ENCODE data around the gene MOK.
"Not testable (repeated sequence)": the region's sequence is repeated elsewhere in the genome, so short reads cannot be mapped to it uniquely, and the experiment has no call there.

MOK gene, protein sequence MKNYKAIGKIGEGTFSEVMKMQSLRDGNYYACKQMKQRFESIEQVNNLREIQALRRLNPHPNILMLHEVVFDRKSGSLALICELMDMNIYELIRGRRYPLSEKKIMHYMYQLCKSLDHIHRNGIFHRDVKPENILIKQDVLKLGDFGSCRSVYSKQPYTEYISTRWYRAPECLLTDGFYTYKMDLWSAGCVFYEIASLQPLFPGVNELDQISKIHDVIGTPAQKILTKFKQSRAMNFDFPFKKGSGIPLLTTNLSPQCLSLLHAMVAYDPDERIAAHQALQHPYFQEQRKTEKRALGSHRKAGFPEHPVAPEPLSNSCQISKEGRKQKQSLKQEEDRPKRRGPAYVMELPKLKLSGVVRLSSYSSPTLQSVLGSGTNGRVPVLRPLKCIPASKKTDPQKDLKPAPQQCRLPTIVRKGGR

DNA sequence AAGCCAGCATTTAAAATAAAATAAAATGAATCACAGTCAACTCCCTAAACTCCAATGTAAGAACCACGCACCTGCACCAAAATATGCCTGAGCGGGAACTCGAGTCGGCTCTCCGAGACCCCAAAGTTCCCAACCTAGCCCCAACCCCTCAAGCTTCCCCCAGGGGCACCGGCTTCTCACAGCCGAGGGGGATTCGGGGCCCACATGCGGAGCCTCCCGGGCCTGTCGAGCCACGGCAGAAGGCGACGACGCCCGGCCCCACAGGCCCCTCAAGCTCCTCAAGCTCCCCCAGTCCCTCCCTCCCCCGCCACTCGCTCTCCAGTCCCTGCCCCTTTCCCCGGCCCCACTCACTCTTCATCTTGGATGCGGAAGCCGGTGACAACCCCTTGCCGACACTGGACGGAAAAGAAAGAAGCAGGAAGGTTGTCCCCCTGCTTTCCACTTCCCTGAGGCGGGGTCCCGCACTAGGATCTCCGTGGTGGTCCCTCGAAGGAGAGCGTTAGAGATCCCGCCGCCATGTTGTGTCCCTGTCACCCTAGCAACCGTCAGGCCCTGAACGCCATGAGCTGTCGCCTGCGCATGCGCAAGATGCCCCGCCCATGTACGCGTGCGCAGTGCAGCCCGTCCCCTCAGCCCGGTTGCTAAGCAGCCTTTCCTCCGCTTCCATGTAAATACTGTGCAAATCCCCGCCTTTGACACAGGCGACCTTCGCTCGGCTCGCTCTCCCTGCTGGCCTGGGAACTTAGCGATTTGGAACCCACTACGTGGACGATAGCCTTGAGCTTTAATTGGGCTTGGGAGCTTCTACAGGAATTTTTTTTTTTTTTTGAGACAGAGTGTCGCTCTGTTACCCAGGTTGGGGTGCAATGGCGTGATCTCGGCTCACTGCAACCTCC lies at the start of gene MOK:
Gene MOK (minus strand): TSS at position 554 of the 896 bp plus-strand sequence. CDS start 196 bp downstream, at position 358.
- Mint-ChIP-seq H3K27me3 (peaks cover 2% of the 10 kb centered on the region), H3K9me3 (no peaks in the 10 kb centered on the region), H3K27ac (peak within 1 kb of the TSS; percentile 90), H3K36me3 (no peaks in the 10 kb centered on the region), H3K4me1 (peaks cover 9% of the 10 kb centered on the region), H3K4me3 (peak within 1 kb of the TSS; percentile 97)

DNA sequence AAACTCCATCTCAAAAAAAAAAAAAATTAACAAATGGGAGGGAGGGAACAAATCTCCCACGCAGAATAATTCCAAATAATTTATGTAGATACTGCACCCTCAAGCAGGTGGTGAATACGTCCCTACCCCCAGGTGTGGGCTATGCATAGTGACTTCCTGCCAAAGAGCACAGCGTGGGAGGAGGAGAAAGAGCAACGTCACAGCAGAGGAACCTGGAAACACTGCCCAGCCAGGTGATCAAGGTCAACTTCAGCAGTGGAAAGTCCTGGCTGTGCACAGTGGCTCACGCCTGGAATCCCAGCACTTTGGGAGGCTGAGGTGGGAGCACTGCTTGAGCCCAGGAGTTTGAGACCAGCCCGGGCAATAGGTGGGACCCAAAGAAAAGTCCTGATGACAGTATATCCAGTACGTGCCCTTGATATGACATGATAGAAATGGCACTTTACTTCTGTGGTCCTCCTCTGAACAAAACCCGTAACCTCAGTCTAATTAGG lies 48.2 kb upstream of the MOK start:
- Mint-ChIP-seq H3K27me3 (no peaks in the 10 kb centered on the region), H3K27ac (no peak overlapping the region)

DNA sequence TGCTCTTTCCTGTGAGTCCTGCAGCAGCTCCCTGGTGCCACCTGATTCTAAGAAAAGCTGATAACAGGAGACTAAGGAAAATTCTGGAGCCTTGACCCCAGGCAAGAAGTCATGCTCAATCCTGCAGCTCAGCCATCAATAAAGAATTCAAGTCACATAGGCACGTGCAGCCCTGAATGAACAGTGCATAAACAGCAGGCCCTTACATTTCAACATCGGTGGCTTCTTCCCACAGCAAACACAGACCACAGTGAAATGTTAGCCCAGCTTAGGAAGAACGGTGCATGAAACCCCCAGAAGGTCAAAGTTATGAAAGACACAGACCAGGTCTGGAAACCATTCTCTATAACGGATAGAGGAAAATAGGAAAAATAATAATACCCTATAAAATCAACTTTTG lies 47.2 kb upstream of the MOK start:
- no peaks in the 10 kb centered on the region for H3K9me3 Mint-ChIP-seq
- H3K4me1 Mint-ChIP-seq, result peaks cover under 1% of the 10 kb centered on the region
- H3K27me3 Mint-ChIP-seq, result no peaks in the 10 kb centered on the region
- H3K4me3 Mint-ChIP-seq, result no peak overlapping the region
- H3K27ac Mint-ChIP-seq, result no peak overlapping the region
- H3K36me3 Mint-ChIP-seq, result peaks cover 16% of the 10 kb centered on the region

More for the DNA sequence above, 48.2 kb upstream of the MOK start:
- H3K4me1 Mint-ChIP-seq, result peaks cover 8% of the 10 kb centered on the region
- no peak overlapping the region for H3K4me3 Mint-ChIP-seq
- peaks cover 25% of the 10 kb centered on the region for H3K36me3 Mint-ChIP-seq
- H3K9me3 Mint-ChIP-seq, result no peaks in the 10 kb centered on the region

DNA sequence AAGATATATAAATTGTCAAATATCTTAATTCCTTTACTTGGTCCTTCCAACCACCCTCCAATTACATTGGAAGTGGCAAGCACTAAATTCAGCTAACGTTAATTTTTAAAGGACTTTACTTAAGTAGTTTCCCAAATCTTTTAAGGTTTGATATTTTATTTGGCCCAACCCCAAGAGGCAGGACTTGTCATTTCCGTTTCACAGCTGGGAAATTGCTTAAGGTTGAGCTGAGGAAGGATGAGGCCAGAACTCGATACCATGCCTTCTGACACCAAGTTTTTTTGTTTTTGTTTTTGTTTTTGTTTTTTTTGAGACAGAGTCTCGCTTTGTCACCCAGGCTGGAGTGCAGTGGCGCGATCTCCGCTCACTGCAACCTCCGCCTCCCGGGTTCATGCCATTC lies 46.6 kb upstream of the MOK start:
- H3K4me1 Mint-ChIP-seq, H3K27ac Mint-ChIP-seq, H3K9me3 Mint-ChIP-seq, H3K27me3 Mint-ChIP-seq, H3K4me3 Mint-ChIP-seq: not testable (repeated sequence)
- H3K36me3 Mint-ChIP-seq, result peaks cover 13% of the 10 kb centered on the region

DNA sequence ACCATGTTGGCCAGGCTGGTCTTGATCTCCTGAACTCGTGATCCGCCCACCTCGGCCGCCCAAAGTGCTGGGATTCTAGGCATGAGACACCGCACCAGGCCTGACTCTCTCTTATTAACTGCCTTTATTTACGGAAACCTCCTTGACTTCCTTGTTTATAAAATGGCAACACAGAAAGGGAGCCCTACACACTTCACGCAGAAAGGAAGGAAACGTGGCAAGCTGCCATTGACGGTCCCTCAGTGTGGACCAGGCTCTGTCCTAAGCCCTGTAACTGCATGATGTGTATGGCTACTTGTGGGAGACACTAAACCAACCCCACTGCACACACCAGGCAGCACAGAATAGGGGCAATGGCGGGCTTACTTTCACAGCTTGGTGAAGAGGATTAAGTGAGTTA lies 46.1 kb upstream of the MOK start:
- no peaks in the 10 kb centered on the region for H3K27me3 Mint-ChIP-seq
- H3K9me3 Mint-ChIP-seq, result no peaks in the 10 kb centered on the region
- H3K27ac Mint-ChIP-seq, result no peak overlapping the region
- H3K36me3 Mint-ChIP-seq, result peaks cover 12% of the 10 kb centered on the region
- no peak overlapping the region for H3K4me3 Mint-ChIP-seq
- no peaks in the 10 kb centered on the region for H3K4me1 Mint-ChIP-seq

DNA sequence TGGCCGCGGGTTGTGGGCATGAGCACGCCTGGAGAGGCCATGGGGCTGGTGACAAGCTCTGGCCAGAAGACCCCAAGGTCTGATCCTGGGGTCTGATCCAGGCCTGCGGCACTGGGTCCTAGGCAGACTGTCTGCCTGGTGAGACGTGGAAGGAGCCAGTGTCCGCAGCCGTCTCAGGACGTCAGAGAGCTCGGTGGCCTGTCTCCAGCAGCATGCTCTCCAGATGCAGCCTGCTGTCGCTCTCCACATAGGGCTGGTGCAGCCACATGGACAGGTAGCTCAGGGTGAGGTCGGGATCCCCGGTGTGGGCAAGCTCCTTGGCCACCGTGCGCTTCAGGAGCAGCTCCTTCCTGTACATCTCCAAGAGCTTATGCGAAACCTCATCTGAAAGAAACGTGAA lies 43.4 kb upstream of the MOK start:
- no peaks in the 10 kb centered on the region for H3K27me3 Mint-ChIP-seq
- no peak overlapping the region for H3K4me3 Mint-ChIP-seq
- H3K4me1 Mint-ChIP-seq, result no peaks in the 10 kb centered on the region
- H3K9me3 Mint-ChIP-seq, result no peaks in the 10 kb centered on the region
- peaks cover 15% of the 10 kb centered on the region for H3K36me3 Mint-ChIP-seq
- no peak overlapping the region for H3K27ac Mint-ChIP-seq

DNA sequence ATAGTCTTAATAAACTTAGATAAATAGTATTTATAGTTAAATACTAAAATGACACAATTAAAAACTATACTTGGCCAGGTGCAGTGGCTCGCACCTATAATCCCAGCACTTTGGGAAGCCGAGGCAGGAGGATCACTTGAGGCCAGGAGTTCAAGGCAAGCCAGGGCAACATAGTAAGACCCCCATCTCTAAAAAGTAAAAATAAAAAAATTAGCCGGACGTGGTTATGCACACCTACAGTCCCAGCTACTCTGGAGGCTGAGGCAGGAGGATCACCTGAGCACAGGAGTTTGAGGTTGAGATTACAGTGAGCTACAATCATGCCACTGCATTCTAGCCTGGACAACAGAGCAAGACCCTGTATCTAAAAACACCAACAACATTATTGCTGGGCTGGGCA lies 41.7 kb upstream of the MOK start:
- no peak overlapping the region for H3K4me3 Mint-ChIP-seq
- no peaks in the 10 kb centered on the region for H3K4me1 Mint-ChIP-seq
- peaks cover 12% of the 10 kb centered on the region for H3K36me3 Mint-ChIP-seq
- H3K27ac Mint-ChIP-seq, result no peak overlapping the region
- H3K27me3 Mint-ChIP-seq, result no peaks in the 10 kb centered on the region
- H3K9me3 Mint-ChIP-seq, result no peaks in the 10 kb centered on the region

DNA sequence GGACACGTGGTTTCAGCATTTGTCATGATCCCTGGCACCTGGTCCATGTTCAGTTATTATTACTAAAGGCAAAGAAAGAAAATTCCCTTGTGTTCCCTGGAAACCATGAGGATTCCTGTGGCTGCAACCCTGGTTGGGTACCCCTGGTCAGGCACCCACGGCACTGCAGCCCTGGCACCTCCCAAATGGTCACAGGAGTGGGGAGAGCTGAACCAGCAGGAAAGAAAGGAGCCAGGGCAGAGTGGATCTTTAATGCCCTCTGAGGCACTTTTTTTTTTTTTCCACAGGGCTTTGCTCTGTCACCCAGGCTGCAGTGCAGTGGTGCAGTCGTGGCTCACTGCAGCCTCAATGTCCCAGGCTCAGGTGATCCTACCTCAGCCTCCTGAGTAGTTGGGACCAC lies 40.3 kb upstream of the MOK start:
- Mint-ChIP-seq H3K4me3 (no peak overlapping the region), H3K4me1 (no peaks in the 10 kb centered on the region), H3K9me3 (no peaks in the 10 kb centered on the region), H3K27me3 (no peaks in the 10 kb centered on the region), H3K27ac (peak overlapping the region; percentile 35), H3K36me3 (peaks cover 12% of the 10 kb centered on the region)

DNA sequence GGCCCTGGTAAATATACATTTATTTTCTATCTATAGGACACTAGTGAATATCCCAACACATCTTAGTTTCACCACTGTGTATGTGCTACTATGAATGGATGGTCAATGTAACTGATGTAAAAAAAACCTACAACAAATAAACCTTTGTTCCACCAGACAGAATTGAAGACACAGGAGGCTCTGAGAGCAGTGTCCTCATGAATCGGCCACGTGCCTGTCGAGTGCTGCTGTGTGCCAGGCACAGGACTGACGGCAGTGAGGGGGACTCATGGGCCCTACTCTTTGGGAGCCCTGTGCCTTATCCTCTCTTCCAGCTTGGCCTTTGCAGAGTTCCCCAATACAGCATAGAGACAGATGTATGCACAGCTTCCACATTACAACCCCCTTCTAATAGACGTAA lies 39.5 kb upstream of the MOK start:
- no peaks in the 10 kb centered on the region for H3K4me1 Mint-ChIP-seq
- peaks cover 8% of the 10 kb centered on the region for H3K36me3 Mint-ChIP-seq
- no peak overlapping the region for H3K4me3 Mint-ChIP-seq
- H3K27me3 Mint-ChIP-seq, result no peaks in the 10 kb centered on the region
- no peak overlapping the region for H3K27ac Mint-ChIP-seq
- no peaks in the 10 kb centered on the region for H3K9me3 Mint-ChIP-seq

DNA sequence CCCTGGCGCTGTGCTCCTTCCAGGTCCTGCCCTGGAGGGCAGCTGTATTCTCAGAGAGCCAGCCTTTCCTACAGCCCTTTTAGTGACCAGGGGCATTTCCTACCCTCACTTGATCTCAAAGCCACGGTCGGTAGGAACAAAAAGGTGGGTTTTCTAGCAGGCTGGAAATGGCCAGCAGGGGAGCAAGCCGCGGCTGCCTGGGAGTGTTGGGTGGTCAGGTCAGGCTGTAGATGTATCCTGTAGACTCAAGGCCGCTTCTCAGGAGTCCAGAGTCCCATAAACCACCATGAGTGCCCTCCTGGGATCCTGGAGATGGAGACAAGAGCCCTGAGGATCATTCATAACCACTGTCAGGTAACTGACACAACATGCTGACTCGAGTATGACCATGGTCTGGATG lies 39.1 kb upstream of the MOK start:
- no peaks in the 10 kb centered on the region for H3K27me3 Mint-ChIP-seq
- peaks cover 8% of the 10 kb centered on the region for H3K36me3 Mint-ChIP-seq
- H3K4me1 Mint-ChIP-seq, result no peaks in the 10 kb centered on the region
- no peak overlapping the region for H3K27ac Mint-ChIP-seq
- no peak overlapping the region for H3K4me3 Mint-ChIP-seq
- no peaks in the 10 kb centered on the region for H3K9me3 Mint-ChIP-seq

DNA sequence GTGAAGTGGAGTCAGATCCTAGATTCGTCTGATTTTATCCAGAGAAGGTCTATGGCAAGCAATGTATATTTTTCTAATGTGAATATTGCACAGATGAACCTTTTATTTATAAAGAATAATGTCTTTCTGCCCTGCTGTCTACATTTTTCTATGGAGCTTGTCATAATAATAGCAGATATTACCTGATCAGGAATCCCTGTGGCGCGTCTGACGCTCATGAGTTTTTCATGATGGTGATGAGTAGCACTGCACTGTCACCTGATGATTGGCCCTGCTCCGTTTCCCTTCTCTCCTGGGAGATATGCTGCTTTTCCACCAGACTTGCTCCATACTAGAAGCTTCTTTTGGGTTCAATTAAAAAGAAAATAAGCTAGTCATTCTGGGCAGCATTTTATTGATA lies 37.3 kb upstream of the MOK start:
- Mint-ChIP-seq H3K9me3 (no peaks in the 10 kb centered on the region), H3K36me3 (peaks cover 13% of the 10 kb centered on the region), H3K4me1 (no peaks in the 10 kb centered on the region), H3K4me3 (no peak overlapping the region), H3K27ac (no peak overlapping the region), H3K27me3 (no peaks in the 10 kb centered on the region)

DNA sequence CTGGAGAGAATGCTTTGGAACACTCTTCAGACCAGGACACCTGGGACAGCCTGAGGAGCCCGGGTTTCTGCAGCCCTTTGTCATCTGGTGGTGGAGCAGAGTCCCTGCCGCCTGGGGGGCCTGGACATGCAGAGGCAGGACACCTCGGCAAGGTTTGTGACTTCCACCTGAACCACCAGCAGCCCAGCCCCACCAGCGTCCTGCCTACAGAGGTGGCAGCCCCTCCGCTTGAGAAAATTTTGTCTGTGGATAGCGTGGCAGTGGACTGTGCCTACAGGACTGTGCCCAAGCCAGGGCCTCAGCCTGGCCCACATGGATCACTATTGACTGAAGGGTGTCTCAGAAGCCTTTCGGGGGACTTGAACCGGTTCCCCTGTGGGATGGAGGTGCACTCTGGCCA lies 36.6 kb upstream of the MOK start:
- Mint-ChIP-seq H3K4me1 (no peaks in the 10 kb centered on the region), H3K36me3 (peaks cover 13% of the 10 kb centered on the region), H3K4me3 (no peak overlapping the region), H3K9me3 (no peaks in the 10 kb centered on the region), H3K27me3 (no peaks in the 10 kb centered on the region), H3K27ac (no peak overlapping the region)

DNA sequence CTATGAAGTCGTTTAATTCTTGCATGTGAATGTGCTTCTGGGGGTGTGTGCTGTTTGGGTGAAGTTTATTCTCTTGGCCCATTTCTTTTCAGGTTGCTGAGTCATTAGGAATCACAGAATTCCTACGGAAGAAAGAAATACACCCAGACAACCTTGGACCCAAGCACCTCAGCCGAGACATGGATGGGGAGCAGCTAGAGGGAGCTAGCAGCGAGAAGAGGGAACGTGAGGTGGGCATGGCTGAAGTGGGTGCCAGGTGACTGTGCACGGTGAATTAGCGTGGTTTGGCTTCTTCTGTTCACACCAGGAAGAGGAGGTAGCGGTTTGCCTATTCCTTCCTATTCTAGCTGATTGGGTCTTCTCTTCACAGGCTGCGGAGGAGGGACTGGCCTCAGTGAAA lies 33.8 kb upstream of the MOK start:
- Mint-ChIP-seq H3K9me3 (no peaks in the 10 kb centered on the region), H3K27me3 (no peaks in the 10 kb centered on the region), H3K4me3 (no peak overlapping the region), H3K4me1 (peaks cover under 1% of the 10 kb centered on the region), H3K36me3 (peaks cover 9% of the 10 kb centered on the region), H3K27ac (no peak overlapping the region)

DNA sequence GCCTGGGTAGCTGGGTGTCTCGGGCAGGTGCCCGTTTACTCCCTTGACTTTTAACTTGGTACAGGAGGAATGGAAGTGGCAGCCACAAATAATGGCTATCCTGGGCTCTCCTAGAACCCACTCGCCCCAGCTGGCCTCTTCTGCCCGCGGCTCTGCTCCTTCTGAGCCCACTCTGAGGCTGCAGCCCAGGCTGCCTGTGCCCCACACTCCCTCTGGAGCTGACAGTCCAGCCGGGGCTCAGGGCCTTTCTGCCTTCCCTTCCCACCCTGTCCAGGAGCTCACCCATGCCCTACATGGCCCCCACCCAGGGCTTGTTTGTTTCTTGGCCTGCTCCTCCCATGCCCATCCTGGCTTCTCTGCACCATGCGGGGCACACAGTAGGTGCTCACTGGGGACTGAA lies 30.2 kb upstream of the MOK start:
- H3K4me1 Mint-ChIP-seq, result peaks cover 5% of the 10 kb centered on the region
- H3K27ac Mint-ChIP-seq, result no peak overlapping the region
- H3K4me3 Mint-ChIP-seq, result no peak overlapping the region
- H3K27me3 Mint-ChIP-seq, result no peaks in the 10 kb centered on the region
- no peaks in the 10 kb centered on the region for H3K9me3 Mint-ChIP-seq
- peaks cover 13% of the 10 kb centered on the region for H3K36me3 Mint-ChIP-seq

DNA sequence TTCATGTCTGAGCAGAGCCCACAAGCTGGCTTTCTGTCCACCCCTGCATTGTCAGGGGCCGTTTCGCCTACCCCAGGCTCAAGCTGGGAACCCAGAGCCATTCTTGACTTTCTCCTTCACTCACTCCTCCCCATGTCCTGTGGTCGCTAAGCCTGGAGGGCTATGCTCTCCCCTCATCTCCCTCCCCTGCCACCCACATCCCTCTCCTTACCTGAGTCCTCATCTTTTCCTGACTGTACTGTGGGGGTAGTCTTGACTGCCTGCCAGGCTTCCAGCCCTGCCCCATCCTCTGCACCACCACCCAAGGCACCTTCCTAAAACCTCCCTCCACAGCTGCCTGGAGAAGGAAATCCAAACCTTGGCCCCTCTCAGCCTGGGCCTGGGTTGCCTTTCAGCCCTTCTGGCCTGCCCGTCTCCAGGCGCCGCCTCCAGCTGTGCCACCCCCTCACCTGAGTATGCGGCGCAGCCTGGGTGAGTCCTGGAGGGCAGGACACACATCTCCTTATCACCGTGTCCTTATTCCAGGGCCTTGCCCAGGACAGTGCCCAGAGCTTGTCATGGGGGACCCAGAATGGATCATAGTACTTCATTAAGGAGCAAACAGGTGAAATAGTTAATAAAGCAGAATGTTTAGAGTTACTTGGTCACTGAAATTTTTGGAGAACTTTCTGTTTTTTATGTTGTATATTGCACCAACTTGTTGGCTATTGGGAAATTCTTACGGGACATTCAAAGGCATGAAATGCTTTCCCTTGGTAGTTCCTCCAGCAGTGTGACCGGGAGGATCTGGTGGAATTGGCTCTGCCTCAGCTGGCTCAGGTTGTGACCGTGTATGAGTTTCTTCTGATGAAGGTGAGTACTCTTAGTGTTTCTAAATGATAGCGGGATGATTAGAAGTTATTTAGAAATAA lies 29.1 kb upstream of the MOK start:
- Mint-ChIP-seq H3K9me3 (no peaks in the 10 kb centered on the region), H3K36me3 (peaks cover 13% of the 10 kb centered on the region), H3K27ac (no peak overlapping the region), H3K4me3 (no peak overlapping the region), H3K27me3 (no peaks in the 10 kb centered on the region), H3K4me1 (peaks cover 5% of the 10 kb centered on the region)

Data from activated naive CD4-positive, alpha-beta T cell treated with anti-CD3 and anti-CD28 coated beads, Interleukin-2, amount 50 U/mL, for 24 hours (primary cell).